Placental pericyte (primary cell): Measurements from ENCODE around the gene OR5AC2. TPM values are rescaled to one million over a fixed set of nuclear protein-coding genes. Genes with fewer than 3 reads are reported as not detected.

ENCODE experiments used
- total RNA-seq: library from RNA; depleted of rRNA; stranded (reverse); fragments of >200 nt; gene quantifications from 2 replicates; pipeline ENCODE4 v1.2.3, GENCODE V29; 2012

OR5AC2 gene
- total RNA-seq: not detected in 2 replicates

GRCh38 chr3:98086873-98087272 is at the start of gene OR5AC2:
OR5AC2 (plus strand) TSS chr3:98087173; CDS start chr3:98087173, 0 bp downstream.

DNA sequence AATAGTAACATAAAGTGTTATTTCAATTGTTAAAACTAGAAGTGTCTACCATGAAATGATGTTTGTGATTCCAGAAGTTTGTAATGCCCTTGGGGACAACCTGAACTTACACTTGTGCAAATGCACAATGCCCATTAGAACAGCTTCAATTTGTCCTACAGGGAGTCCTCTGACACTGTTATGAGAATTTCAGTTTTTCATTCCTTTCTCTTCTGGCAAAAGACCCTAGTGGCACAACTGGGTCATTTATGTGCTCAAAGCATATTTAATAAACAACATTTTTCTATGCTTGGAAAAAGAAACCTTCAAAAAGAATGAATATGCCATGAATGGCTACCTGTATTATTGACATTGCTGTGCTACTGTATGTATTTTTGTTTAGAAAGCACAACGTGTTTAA is 43.4 kb downstream of the OR5AC2 start, which contains the start of gene OR5H1:
TSS of gene OR5H1 (plus strand) at position 301 of the 400 bp plus-strand sequence. CDS start 1,977 bp downstream, outside the sequence.

Other genes starting within 250 kb of the OR5AC2 start
- gene RIOX2, start 114.7 kb upstream of the OR5AC2 start, total RNA-seq: 24.1 and 35.6 TPM in 2 replicates
- not detected in 2 replicates for gene GABRR3, start 51.9 kb upstream of the OR5AC2 start, total RNA-seq
- not detected in 2 replicates for gene OR5H1, start 43.5 kb downstream of the OR5AC2 start, total RNA-seq
- not detected in 2 replicates for gene OR5H14, start 60.3 kb downstream of the OR5AC2 start, total RNA-seq
- gene OR5H15, start 79.5 kb downstream of the OR5AC2 start, total RNA-seq: not detected in 2 replicates
- gene OR5H6, start 177.1 kb downstream of the OR5AC2 start, total RNA-seq: not detected in 2 replicates
- not detected in 2 replicates for gene OR5H2, start 195.3 kb downstream of the OR5AC2 start, total RNA-seq